PC-9 (cell line): ENCODE data around the gene LDLRAD2. TPM values are rescaled to one million over a fixed set of nuclear protein-coding genes. Genes with fewer than 3 reads are reported as not detected.

Source experiments
- BruUV-seq: library from RNA; stranded (reverse); fragments of 400-500 nt; replicated peaks from 2 replicates; lab custom pipeline; 2021; lab: Mats Ljungman, UMichigan
- CTCF ChIA-PET: fragments of 300-600 bp; sonication (Branson Sonifier 250); formaldehyde crosslinking; loops from one replicate; lab custom pipeline; 2022; ENCODE audit warnings: antibody characterized with exemption; lab: Charles Lee
- POLR2A ChIA-PET: fragments of 300-600 bp; sonication (Branson Sonifier 250); formaldehyde crosslinking; loops from one replicate; lab custom pipeline; 2022; ENCODE audit warnings: antibody characterized with exemption; ENCODE audit not compliant: unreplicated experiment; lab: Charles Lee
- DNase-seq, 2 experiments: peaks; one replicate each; pipeline versions ENCODE4 v3.0.0 to v3.0.0-alpha.2; 2015 to 2022; ENCODE audit warnings: mixed read lengths in 1 of 2
- H2AFZ ChIP-seq: fragments of 200-600 bp; sonication (generic); 2 replicates; pipeline ENCODE4 v1.8.1; 2017; ENCODE audit warnings: antibody characterized with exemption
- H3F3A ChIP-seq: fragments of 200-600 bp; sonication (generic); 2 replicates; pipeline ENCODE4 v1.8.1; 2017; ENCODE audit warnings: antibody characterized with exemption, mild to moderate bottlenecking, low read depth; ENCODE audit not compliant: insufficient read depth
- H3K27ac ChIP-seq: fragments of 200-600 bp; sonication (generic); 2 replicates; pipeline ENCODE4 v1.6.1; 2016; ENCODE audit warnings: mixed run types
- H3K27me3 ChIP-seq: fragments of 200-600 bp; sonication (generic); 2 replicates; pipeline ENCODE4 v1.6.1; 2016; ENCODE audit warnings: low read depth, mixed run types; ENCODE audit not compliant: insufficient read depth
- H3K36me3 ChIP-seq: fragments of 200-600 bp; sonication (generic); 2 replicates; pipeline ENCODE4 v1.6.1; 2016; ENCODE audit warnings: low read depth, mixed run types
- H3K4me1 ChIP-seq: fragments of 200-600 bp; sonication (generic); replicated peaks from 2 replicates; pipeline ENCODE4 v1.6.1; 2016; ENCODE audit warnings: mixed run types; ENCODE audit not compliant: insufficient read depth
- H3K4me2 ChIP-seq: fragments of 200-600 bp; sonication (generic); 2 replicates; pipeline ENCODE4 v1.6.1; 2017; ENCODE audit warnings: mixed run types
- H3K4me3 ChIP-seq: fragments of 200-600 bp; sonication (generic); 2 replicates; pipeline ENCODE4 v1.6.1; 2016; ENCODE audit warnings: mixed run types
- H3K79me2 ChIP-seq: fragments of 200-600 bp; sonication (generic); 2 replicates; pipeline ENCODE4 v1.6.1; 2017; ENCODE audit warnings: low read depth, mixed run types
- H3K9me2 ChIP-seq: fragments of 200-600 bp; sonication (generic); 2 replicates; pipeline ENCODE4 v1.8.1; 2017; ENCODE audit warnings: mild to moderate bottlenecking; ENCODE audit not compliant: insufficient read depth
- H3K9me3 ChIP-seq: fragments of 200-600 bp; sonication (generic); 2 replicates; pipeline ENCODE4 v1.8.1; 2016; ENCODE audit warnings: low read depth; ENCODE audit not compliant: insufficient read depth
- H4K20me1 ChIP-seq: fragments of 200-600 bp; sonication (generic); 2 replicates; pipeline ENCODE4 v1.8.1; 2017; ENCODE audit not compliant: insufficient read depth
- EZH2 ChIP-seq: fragments of 200-600 bp; sonication (generic); IDR thresholded peaks from 2 replicates; pipeline ENCODE4 v1.8.0; 2017; ENCODE audit warnings: antibody characterized with exemption, low read depth
- intact Hi-C: fragments of 100-400 bp; cut with micrococcal nuclease; formaldehyde crosslinking; loops from one replicate; pipeline ENCODE4 v1.10.0; 2022; ENCODE audit not compliant: unreplicated experiment
- total RNA-seq: library from RNA; stranded (reverse); gene quantifications from 2 replicates; pipeline ENCODE4 v1.2.3, GENCODE V29; 2021
- TF ChIP-seq, protein P1 (sequence below): fragments of 200-600 bp; sonication (generic); conservative IDR thresholded peaks from 2 replicates; pipeline ENCODE4 v1.6.1; 2017; ENCODE audit warnings: mixed run types, antibody characterized with exemption, mild to moderate bottlenecking, moderate library complexity

LDLRAD2 gene
- total RNA-seq, 1 experiment from 2014 or later = not detected

DNA sequence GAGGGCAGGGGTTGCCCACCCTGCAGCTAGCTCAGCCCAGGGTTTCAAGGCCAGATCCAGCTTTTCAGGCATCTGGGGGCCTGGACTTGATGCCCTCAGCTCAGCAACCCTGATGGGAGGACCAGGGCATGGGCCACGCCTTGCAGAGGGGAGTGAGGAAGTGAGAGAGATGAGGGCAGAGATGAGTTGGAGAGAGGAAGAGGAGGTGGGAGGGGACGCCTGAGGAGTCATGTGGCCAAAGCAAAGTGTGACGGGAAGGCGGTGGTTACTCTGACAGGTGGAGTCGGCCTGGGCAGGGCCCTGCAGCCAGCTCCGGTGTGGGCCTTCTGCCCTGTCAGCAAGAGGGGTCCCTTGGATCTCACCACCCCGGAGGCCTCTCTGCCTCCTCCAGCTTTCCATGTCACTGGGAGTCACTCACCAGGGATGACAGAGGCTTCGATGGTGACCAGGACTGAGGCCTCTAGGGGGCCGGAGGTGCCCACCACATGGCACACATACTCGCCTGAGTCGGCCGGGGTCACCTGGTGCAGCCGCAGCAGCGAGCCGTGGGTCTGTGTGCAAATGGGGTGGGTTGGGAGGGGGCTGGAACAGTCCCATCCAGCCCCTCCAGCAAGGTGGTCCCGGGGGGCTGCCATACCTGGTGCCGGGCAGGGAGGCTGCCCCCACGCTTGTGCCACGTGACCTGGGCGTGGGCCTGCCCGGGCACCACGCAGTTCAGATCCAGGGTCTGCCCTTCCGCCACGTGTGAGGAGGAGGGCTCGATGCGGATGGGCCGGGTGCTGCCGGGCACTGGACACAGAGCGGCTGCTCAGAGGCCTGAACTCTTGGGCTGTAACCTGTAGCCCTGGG, 40.4 kb downstream of the LDLRAD2 start:
- intact Hi-C loops = no loop called here
- no peaks in the 10 kb centered on the region for H3F3A ChIP-seq
- no peaks in the 10 kb centered on the region for H3K9me3 ChIP-seq
- TF ChIP-seq, protein P1, sequence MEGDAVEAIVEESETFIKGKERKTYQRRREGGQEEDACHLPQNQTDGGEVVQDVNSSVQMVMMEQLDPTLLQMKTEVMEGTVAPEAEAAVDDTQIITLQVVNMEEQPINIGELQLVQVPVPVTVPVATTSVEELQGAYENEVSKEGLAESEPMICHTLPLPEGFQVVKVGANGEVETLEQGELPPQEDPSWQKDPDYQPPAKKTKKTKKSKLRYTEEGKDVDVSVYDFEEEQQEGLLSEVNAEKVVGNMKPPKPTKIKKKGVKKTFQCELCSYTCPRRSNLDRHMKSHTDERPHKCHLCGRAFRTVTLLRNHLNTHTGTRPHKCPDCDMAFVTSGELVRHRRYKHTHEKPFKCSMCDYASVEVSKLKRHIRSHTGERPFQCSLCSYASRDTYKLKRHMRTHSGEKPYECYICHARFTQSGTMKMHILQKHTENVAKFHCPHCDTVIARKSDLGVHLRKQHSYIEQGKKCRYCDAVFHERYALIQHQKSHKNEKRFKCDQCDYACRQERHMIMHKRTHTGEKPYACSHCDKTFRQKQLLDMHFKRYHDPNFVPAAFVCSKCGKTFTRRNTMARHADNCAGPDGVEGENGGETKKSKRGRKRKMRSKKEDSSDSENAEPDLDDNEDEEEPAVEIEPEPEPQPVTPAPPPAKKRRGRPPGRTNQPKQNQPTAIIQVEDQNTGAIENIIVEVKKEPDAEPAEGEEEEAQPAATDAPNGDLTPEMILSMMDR = no peak
- no peak for TF ChIP-seq EZH2
- H2AFZ ChIP-seq = no peak overlapping the region
- no peaks in the 10 kb centered on the region for H3K36me3 ChIP-seq
- H3K79me2 ChIP-seq = no peaks in the 10 kb centered on the region
- no peak overlapping the region for H3K4me2 ChIP-seq
- no peaks in the 10 kb centered on the region for H4K20me1 ChIP-seq
- DNase-seq = no peak
- no peak overlapping the region for H3K4me3 ChIP-seq
- POLR2A ChIA-PET = no interaction called here
- BruUV-seq = no TSS peak
- no peaks in the 10 kb centered on the region for H3K27me3 ChIP-seq
- H3K9me2 ChIP-seq = no peaks in the 10 kb centered on the region
- no peak overlapping the region for H3K27ac ChIP-seq
- CTCF ChIA-PET = no interaction called here
- no peaks in the 10 kb centered on the region; the same call in 1 of the 2 replicates for H3K4me1 ChIP-seq

DNA sequence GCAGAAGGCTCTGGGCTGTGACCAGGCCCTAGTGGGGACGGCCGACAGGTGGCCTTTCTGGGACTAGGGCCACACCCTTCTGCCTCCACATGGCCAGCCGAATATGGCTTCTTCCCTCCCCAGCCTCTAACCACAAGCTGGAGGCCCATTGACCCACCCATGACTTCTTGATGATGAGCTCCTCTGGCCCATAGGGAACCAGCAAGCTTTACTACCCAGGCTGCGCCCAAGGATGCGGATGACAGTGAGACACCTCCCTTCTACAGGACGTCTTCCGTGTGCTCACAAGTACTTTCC, 41.0 kb downstream of the LDLRAD2 start:
- H3F3A ChIP-seq = no peaks in the 10 kb centered on the region
- H4K20me1 ChIP-seq = no peaks in the 10 kb centered on the region
- H3K79me2 ChIP-seq = no peaks in the 10 kb centered on the region
- no TSS peak for BruUV-seq
- H3K27ac ChIP-seq = no peak overlapping the region
- H3K9me2 ChIP-seq = no peaks in the 10 kb centered on the region
- H3K4me2 ChIP-seq = no peak overlapping the region
- intact Hi-C loops = no loop called here
- no peak overlapping the region for H3K4me3 ChIP-seq
- H2AFZ ChIP-seq = no peak overlapping the region
- no peaks in the 10 kb centered on the region for H3K36me3 ChIP-seq
- no peaks in the 10 kb centered on the region for H3K9me3 ChIP-seq
- TF ChIP-seq EZH2 = no peak
- TF ChIP-seq, protein P1 = no peak
- CTCF ChIA-PET = no interaction called here
- no peaks in the 10 kb centered on the region; the same call in 1 of the 2 replicates for H3K4me1 ChIP-seq
- H3K27me3 ChIP-seq = no peaks in the 10 kb centered on the region
- POLR2A ChIA-PET = no interaction called here
- no peak for DNase-seq

DNA sequence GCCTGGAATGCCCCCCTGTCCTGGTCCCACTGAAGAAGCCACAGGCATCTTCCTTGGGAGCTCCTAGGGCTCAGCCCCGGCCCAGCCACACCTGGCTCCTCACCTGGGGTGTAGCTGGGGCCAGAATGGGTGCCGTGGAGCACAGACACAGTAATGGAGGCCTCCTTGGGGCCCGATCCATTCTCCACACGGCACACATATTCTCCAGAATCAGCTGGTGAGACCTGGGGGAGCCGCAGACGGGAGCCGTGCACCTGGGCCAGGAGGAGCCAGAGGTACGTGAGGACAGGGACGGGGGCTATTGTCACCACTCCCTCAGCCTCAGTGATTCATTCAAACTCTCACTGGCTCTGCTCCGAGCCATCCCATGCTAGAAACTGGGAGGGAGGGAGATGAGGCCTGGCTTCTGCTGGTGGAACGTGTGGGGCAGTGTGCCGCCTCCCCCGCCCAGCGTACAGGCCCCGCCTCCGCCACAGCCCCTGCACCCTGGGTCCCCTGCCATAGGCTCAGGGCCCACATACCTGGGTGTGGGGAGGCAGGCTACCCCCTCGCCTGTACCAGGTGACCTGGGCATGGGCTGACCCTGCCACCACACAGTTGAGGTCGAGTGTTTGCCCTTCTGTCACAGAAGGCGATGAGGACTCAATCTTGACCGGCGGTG, 42.2 kb downstream of the LDLRAD2 start:
- TF ChIP-seq, protein P1 = no peak
- TF ChIP-seq EZH2 = no peak
- ChIA-PET POLR2A (interaction anchor here (0.6 kb wide), 1 partner anchor 29 kb away, joined by 5 read pairs; no protein-coding TSS in a partner anchor), CTCF (no interaction called here)
- no peak for DNase-seq
- no peaks in the 10 kb centered on the region for H4K20me1 ChIP-seq
- no peak overlapping the region for H3K27ac ChIP-seq
- H3K27me3 ChIP-seq = no peaks in the 10 kb centered on the region
- H3K4me3 ChIP-seq = no peak overlapping the region
- no peaks in the 10 kb centered on the region for H3F3A ChIP-seq
- no peaks in the 10 kb centered on the region for H3K36me3 ChIP-seq
- H2AFZ ChIP-seq = no peak overlapping the region
- H3K9me3 ChIP-seq = no peaks in the 10 kb centered on the region
- intact Hi-C loops = no loop called here
- no peak overlapping the region for H3K4me2 ChIP-seq
- H3K9me2 ChIP-seq = no peaks in the 10 kb centered on the region
- H3K4me1 ChIP-seq = no peaks in the 10 kb centered on the region; the same call in 1 of the 2 replicates
- BruUV-seq = no TSS peak
- H3K79me2 ChIP-seq = no peaks in the 10 kb centered on the region
